GM21737 (cell line): ENCODE data around the gene GPR158.

Experiments used
- ATAC-seq: cut with Tn5 transposase; IDR thresholded peaks from one replicate; pipeline ENCODE4 v1.9.1; 2021; ENCODE audit warnings: mild to moderate bottlenecking, moderate library complexity; ENCODE audit not compliant: unreplicated experiment

Gene GPR158

DNA sequence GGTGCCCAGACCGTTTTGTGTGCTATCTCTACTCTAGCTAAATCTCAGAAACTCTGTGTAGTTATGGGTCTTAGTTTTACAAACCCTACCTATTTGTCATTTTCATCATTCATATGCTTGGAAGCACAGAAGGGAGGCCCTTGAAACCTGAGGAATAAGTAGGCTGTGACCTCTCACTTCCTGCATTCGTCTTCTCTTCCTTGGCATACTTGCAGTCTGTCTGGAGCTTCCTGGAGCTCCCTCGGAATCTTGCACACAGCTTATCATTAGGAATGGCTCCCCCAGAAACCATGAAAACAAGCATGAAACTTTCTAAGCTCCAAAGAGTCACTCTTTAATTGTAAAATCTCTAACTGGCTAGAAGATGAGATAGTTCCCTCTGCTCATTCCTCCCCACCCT is 382.3 kb downstream of the GPR158 start:
- no peak for ATAC-seq

DNA sequence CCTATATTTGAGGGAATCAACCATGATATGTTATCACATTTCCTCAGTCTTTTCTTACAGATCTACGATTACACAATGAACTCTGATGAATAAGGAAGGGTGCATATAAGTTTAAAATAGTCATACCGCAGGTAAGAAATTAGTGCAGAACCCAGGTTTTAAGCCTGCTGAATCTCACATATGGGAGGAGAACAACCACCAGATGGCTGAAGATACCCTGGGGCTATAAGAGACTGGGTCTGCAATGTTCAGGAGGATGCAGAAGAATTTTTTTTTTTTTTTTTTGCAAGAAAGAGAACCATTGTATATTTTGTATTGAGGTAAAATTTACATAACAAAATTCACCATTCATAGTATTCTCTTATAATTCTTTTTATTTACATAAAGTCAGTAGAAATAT is 387.0 kb downstream of the GPR158 start:
- ATAC-seq: no peak

DNA sequence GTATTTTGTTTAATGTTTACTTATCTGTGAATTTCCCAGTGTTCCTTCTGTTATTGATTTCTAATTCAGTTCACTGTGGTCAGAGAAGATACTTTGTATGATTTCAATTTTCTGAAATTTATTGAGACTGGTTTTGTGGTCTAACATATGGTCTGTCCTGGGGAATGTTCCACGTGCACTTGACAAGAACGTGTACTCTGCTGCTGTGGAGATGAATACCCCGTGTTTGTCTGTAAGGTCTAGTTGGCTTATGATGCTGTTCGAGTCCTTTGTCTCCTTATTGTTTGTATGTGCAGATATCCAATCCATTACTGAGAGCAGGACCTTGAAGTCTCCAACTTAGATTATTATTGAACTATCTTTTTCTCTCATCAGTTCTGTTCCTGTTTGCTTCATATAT is 387.7 kb downstream of the GPR158 start:
- no peak for ATAC-seq

DNA sequence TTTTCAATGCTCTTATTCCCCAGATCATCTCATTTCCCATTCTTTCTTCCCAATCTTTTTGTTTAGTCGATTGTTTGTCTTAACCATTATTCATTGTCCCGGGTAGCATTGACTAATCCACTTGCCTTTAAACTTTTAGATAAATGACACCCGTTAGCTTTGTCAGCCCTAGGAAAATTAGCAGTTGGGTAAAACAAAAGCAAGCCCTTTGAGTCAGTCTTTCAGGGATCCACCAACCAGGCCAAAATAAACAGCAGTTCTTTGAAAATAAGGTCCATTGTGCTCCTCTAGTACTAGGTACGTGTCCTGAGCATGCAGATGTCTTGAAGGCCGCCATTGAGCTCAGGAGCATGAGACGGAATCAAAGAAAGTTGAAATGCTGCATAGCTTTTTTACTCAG is 389.6 kb downstream of the GPR158 start:
- no peak for ATAC-seq

DNA sequence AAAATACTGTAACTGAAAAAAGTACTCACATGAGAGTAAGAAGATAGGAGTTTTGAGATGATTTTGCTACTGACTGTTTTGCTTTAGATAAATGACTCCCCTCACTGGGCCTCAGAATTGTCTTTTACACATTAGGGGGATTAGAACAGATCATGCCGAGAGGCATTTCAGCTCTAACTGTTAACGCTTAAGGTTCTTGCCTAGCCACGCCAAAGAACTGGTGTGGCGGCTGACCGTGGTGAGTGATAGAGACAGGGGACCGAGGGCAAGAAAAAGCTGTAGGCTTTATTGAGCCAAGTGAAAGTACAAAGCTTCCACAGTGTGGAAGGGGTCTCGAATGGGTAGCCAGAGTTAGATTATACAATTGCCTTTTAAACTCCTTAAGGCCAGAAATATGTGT is 390.8 kb downstream of the GPR158 start:
- ATAC-seq: no peak

DNA sequence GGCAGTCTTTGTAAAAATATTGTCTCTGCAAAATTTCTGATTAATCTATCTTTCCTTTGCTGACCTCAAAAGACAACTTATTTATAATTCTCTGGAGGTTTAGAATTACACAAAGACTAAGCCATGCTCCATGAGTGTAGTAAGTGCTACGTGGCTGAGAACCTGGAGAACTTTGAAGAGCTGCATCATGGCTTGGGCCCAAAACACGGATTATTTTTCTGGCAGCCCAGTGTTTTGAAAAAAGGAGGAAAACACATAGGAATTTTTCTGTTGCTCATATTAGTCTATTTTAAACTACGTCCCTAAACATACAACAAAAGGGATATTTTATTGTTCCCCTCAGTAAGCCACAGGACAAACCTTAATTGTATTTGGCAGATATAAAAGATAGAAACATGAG is 398.5 kb downstream of the GPR158 start:
- no peak for ATAC-seq

DNA sequence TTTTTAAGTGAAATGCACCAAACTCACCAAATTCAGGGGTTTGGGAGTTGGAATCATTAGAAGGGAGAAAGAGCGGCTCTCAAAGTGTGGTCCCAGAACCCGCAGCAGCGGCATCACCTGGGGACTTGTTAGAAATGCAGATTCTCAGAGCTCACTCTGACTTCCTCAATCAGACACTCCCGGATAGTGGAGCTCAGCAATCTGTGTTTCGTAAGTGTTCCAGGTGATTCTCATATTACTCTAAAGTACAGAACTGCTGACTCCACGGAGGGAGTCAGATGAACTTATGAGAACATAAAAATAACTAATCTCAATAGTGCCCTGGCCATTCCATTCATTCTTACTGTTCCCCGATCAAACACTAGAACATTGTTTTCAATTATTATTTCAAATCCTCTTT is 400.5 kb downstream of the GPR158 start:
- ATAC-seq: no peak

DNA sequence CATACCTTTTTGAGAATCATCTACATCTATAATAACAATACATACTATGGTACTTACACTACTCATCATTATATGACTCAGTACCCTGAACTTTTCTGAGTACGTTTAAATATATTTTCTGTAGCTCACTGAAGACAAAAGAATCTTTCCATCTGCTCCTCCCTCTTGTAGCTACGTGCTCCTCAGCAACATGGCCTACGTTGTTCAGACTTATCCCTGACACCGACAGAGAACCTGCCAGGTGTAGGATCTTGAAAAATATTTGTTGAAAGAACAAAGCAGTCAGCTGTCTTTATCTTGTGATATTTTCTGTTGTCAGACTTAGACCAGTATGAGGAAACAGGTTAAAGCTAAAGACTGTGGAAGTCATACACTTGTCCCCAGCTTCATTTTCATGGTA is 403.3 kb downstream of the GPR158 start:
- ATAC-seq: no peak

DNA sequence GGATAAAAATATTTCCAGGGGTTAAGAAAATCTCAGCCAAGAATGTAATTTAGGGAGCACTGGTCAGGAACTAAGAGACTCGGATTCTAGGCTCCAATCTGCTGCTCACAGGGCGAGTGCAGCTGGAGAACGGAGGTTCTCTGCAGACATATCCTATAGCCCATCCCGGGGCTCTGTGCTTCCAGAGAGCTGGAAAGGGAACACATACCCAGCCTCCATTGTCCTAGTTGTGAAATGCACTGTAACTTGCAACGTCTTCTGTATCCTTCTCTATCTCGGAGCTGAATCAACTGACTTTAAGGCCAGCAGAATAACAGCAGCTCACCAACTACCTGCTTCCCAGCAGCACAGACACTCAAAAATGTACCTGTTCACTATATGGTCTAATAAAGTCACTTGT is 408.2 kb downstream of the GPR158 start:
- ATAC-seq: no peak

DNA sequence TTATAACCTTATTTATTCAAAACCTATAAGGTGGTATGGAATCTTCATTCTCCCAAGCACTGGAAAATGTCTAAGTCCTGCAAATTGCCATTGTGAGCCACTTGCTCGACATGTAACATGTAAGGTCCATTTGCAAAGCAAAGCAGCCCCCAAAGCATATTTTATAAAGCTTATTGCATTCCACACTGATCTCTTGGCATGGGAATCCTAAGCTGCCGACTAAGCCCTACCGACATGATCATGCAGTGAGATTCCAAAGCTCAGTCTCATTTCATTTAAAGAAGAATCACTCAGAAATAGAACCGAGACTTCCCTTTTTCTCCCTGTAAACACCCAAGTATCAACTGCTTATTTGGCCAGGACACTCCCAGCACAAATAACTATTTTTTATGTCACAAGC is 425.9 kb downstream of the GPR158 start:
- no peak for ATAC-seq

DNA sequence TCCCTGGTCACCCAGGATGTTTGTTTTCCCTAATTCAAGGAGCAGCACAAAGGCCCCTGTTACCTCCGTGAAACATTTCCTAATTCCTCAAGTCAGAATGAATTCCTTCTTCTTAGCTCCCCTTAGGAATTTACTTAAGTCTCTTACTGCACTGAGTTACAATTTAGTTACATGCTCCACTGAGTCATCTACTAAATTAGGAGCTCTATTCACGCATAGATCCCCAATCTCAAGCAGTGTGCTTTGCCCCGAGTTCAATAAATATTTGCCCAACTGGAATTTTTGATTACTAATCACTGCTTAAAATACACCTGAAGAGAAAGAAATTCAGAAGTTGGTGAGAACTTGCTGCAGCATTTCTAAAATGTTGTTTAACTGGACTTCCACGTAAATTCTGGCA is 429.8 kb downstream of the GPR158 start:
- no peak for ATAC-seq

DNA sequence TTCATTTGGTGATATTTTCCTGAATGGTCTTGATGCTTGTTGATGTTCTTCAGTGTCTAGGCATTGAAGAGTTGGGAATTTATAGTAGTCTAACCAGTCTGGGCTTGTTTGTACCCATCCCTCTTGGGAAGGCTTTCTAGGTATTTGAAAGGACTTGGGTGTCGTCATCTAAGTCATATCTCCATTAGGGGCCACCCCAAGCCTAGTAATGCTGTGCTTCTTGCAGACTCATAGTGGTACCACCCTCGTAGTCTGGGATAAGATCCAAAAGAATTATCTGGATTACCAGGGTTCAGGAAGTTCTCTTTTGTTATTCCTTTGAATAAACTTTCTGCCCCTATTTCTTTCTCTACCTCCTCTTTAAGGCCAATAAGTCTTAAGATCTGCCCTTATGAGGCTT is 439.9 kb downstream of the GPR158 start:
- ATAC-seq: no peak

DNA sequence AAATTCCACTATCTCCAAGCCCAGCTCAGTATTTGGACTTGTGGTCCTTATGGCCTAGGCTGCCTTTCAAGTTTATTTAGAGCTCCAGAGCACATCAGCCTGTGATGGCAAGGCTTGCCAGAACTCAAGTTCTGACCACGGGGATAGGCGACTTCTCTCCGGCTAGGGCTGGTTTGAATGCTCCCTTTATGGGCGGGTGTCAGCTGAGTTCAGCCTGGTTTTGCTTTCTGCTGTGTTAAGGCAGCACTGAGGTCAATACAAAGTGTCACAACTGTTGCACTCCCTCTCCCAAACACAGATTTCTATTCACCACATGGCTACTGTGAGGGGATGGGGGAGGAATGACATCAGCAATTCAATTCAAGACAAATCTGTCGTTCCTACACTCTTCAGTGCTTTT is 441.1 kb downstream of the GPR158 start:
- no peak for ATAC-seq

DNA sequence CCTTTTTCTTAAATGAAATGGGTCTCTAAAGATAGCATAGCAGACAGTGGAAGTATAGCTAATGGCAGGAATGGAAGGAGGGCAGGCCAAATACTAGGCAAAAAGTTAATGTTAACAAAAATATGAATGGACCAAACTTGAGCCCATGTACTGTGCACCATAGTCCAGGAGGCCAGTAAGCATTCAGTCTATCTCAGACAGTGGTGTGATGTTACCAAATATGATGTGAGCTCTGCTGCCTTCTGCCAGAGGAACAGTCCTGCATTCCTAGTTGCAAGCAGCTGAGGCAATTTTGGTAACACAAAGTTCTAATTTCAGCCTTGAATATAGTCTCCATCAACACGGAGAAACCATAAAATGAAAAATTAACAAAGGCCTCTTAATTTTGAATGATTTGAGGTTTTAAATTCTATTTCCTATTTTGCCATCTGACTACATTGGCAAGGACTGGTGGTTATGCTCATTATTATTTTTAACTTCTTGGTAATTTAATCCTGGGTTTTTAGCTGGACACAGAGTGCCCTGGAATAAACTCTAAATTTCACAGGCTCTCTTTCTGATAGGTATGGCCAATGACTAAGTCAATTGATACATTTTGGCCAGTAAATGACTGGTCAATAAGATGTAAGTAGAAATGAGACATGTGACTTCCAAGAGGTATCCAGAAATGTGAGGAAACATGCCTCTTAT is 442.2 kb downstream of the GPR158 start:
- no peak for ATAC-seq

DNA sequence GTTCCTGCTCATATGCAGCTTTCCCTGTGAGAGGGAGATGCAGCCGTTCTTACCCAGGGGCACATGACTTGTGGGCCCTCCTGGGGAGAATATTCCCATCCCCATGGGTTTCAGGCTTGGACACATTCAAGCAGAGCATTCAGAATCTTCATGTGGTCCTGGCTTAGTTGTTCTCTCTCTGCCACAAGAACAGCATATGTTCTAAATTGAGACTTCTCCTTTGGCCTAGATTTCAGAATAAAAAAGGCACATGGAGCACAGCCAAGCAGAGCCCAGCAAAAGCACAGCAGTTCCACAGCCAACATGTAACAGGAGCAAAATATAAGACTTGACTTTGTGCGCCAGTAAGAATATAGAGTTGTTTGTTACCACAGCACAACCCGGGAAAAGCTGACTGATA is 452.8 kb downstream of the GPR158 start:
- ATAC-seq: no peak

DNA sequence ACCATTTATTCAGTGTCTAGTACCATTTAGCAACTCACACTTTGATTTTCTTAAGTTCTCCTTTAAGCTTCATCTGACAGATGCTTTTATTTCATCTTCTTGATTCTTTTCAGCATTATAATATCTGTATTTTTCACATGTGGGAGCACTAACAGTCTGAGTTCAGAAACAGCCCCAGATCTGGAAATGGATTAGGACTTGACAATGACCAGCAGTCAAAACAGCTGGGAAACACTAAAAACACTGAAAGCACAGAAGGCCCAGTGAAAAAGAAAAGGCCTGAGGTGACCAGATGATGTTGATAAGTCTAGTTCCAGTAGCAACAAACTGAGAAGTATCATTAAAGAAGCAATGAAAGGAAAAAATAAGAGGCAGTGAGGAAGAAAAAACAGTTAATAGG is 454.5 kb downstream of the GPR158 start:
- no peak for ATAC-seq

DNA sequence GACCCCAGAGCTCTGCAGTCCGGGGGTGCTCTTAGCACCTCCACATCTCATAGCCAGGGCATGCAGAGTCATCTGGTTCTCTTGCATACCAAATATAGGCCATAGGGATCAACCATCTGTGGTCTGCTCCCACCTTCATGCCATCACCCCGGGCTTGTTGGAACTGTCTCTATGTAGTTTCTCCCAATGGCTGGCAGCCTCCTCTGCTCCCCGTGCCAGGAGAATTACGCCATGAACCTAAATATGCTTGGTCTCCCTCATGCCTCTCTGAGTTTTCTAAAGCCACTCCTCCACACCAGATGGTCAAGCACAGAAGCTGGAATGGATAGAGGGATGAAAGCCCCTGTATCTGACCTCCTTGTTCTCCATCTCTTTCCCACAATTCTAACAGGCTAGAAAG is 456.7 kb downstream of the GPR158 start:
- ATAC-seq: no peak

DNA sequence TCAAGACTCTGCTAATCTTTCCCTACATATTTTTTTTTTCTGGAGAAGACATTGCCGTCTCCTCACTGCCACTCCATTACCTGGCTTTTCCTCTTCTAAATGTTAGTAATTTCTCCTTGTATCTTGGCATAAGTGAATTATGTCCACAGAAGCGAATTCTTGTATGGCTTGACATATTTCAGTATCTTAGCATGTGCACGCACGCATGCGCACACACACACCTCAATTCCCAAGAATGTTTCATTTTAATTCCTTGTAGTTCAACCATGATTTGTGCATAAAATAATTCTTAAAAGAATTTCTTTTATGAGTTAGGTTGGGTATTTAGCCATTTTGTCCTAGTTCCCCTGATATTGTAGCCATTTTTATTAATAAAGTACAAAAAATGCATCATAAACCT is 458.0 kb downstream of the GPR158 start:
- ATAC-seq: no peak

DNA sequence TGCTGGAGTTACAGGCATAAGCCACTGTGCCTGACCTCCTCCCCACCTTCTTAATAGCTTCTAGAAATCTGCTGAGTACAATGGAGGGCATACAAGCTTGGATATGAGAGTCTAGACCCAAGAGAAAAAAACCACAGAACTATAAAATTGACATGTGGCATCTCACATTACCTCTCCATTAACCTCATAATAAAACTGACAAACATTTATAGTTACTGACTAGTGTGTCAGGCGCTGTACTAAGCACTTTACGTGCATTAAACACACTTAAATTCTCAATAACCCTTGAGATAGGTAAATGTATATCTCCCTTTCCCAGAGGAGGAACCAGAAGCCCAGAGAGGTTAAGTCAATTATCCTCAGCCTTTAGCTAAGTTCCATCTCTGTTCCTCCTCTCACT is 458.7 kb downstream of the GPR158 start:
- no peak for ATAC-seq

DNA sequence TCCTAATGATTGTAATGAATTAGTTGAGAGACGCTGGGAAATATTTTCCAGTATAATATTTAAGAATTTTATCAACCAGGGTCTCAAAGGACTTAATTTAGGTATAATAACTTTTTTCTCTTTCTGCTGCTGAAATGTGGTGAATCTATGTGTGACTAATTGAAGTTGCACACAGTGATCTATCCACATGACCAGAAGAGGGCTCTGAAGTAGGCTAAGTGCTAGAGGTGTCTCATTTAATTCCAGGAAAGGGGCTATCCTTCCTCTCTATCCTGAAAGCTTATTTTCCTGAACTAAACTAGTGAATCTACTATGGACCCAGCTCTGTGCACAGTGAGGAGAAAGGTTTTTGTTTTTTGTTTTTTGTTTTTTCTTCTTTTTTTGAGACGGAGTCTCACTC is 464.8 kb downstream of the GPR158 start:
- no peak for ATAC-seq

DNA sequence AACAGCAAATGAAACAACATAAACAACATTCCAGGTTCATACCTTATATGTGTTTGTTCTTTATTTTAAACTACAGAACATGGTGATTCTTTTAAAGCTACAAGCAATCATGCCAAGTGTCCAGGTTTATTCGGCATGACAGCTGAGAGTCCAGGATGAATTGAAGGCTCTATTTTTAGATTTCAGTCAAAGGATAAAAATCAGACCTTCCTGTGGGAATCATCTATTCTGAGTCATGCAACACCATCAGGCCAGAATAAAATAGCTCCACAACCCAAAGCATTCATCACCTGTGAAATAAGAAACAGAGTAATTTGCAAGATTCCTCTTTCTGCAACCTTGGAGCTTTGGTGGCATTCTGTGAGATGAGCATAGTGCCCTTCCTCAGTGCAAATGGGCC is 466.8 kb downstream of the GPR158 start:
- ATAC-seq: no peak

DNA sequence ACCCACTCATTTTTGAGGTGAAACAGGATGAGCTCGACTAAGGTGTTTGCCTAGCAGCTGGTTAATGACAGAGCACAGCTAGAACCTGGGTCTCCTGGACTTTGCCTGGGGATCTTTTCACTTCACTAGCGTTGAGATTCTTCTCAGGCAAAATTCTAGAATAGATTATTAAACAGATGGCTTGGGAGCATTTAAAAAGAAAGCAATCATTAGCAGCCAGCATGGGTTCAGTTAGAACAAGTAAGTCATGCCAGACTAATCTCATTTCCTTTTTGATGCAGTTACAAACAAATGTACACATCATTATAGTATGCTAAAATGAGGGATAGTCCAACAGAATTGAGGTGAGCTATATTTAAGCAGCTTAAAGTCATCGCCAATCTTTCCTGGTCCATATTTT is 467.9 kb downstream of the GPR158 start:
- no peak for ATAC-seq

DNA sequence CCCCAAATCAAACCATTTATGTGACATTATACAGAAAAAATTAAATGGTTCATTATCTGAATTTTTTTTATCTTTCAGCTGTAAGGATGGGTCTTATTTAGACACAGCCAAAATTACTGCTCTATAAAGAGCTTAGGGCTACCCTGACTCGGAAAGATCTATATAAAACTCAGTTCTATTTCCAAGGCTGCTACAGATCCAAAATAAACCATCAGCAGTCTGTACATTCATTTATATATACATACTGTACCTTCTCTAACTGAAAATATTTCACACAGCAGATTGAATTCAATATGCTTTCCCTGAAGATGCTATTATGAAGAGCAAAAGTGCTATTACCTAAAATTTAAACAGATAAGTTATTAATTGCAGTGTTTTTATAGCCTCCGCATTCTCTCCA is 471.6 kb downstream of the GPR158 start:
- ATAC-seq: no peak

DNA sequence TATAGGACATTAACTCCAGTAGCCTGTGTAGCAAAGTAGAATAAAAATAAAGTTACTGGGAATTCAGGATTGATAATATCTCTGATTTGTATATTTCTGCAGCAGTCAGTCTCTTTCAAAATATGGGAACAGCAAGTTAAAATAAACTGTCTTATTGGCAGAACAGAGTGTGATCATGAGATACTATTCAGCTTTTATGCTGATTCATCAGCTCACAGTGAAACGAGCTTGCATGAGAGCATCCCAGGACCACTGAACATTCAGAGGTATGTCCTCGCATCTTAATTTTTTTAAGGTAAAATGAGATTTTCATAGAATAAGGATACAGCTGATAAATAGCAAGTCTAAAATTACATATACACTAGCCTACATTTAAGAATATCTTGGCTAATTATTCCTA is 476.7 kb downstream of the GPR158 start:
- ATAC-seq: no peak
